Measurements from ENCODE around the gene CNGA2.

The CNGA2 gene

GRCh38 chrX:151734446-151734845 is at the start of gene CNGA2:
Gene CNGA2, plus strand, starts transcription at chrX:151734746. Its CDS starts 3,738 bp downstream, at chrX:151738484.
- H3K27ac ChIP-seq (ENCODE audit: low read length), result no peak within 1 kb of the TSS
- no peaks in the 10 kb centered on the region for H3K9me2 ChIP-seq (replicated peaks; ENCODE audit: insufficient read depth, low read length)
- H3K4me3 ChIP-seq (ENCODE audit: low read length), result no peak within 1 kb of the TSS
- no peaks in the 10 kb centered on the region for H3K27me3 ChIP-seq (replicated peaks; ENCODE audit: insufficient read depth, low read length)
- H3F3A ChIP-seq (ENCODE audit: insufficient read depth, low read length), result no peaks in the 10 kb centered on the region
- no peaks in the 10 kb centered on the region for H3K79me2 ChIP-seq (ENCODE audit: low read length)
- H3K4me1 ChIP-seq (ENCODE audit: low read length), result no peaks in the 10 kb centered on the region
- H3K9me3 ChIP-seq (replicated peaks; ENCODE audit: insufficient read depth, low read length), result no peaks in the 10 kb centered on the region
- H3K36me3 ChIP-seq (replicated peaks; ENCODE audit: insufficient read depth, low read length), result no peaks in the 10 kb centered on the region
- DNase-seq, result no peak
- H4K20me1 ChIP-seq (ENCODE audit: insufficient read depth, low read length), result no peaks in the 10 kb centered on the region
- no peak within 1 kb of the TSS for H3K9ac ChIP-seq (ENCODE audit: low read length)
- no peak within 1 kb of the TSS for H2AFZ ChIP-seq (ENCODE audit: low read length)
- TF ChIP-seq EZH2phosphoT487 (IDR thresholded peaks at IDR 0.05; ENCODE audit: low read length) (no peak), CTCF (IDR thresholded peaks at IDR 0.05; ENCODE audit: low read length) (no peak), EZH2 (optimal IDR thresholded peaks at IDR 0.05; ENCODE audit: low read depth, low read length) (no peak)
- no peak within 1 kb of the TSS for H3K4me2 ChIP-seq (ENCODE audit: low read depth, low read length)

- Histone ChIP-seq H3K9ac (ENCODE audit: low read length) (no peak overlapping the region), H3K4me1 (ENCODE audit: low read length) (no peaks in the 10 kb centered on the region), H3F3A (ENCODE audit: insufficient read depth, low read length) (no peaks in the 10 kb centered on the region), H3K27me3 (replicated peaks; ENCODE audit: insufficient read depth, low read length) (no peaks in the 10 kb centered on the region), H3K4me2 (ENCODE audit: low read depth, low read length) (no peak overlapping the region), H3K79me2 (ENCODE audit: low read length) (no peaks in the 10 kb centered on the region), H3K9me2 (replicated peaks; ENCODE audit: insufficient read depth, low read length) (no peaks in the 10 kb centered on the region), H3K36me3 (replicated peaks; ENCODE audit: insufficient read depth, low read length) (no peaks in the 10 kb centered on the region), H3K27ac (ENCODE audit: low read length) (no peak overlapping the region), H4K20me1 (ENCODE audit: insufficient read depth, low read length) (no peaks in the 10 kb centered on the region), H3K4me3 (ENCODE audit: low read length) (no peak overlapping the region), H3K9me3 (replicated peaks; ENCODE audit: insufficient read depth, low read length) (no peaks in the 10 kb centered on the region), H2AFZ (ENCODE audit: low read length) (no peak overlapping the region)
- no peak for DNase-seq
- TF ChIP-seq EZH2phosphoT487 (IDR thresholded peaks at IDR 0.05; ENCODE audit: low read length), result no peak
Measured at GRCh38 chrX:151687635-151688034, 46.9 kb upstream of the CNGA2 start.

GRCh38 chrX:151688695-151689094 is 45.9 kb upstream of the CNGA2 start:
- Histone ChIP-seq H2AFZ (ENCODE audit: low read length) (no peak overlapping the region), H3K4me2 (ENCODE audit: low read depth, low read length) (no peak overlapping the region), H3K27ac (ENCODE audit: low read length) (no peak overlapping the region), H3K9me2 (replicated peaks; ENCODE audit: insufficient read depth, low read length) (no peaks in the 10 kb centered on the region), H3K36me3 (replicated peaks; ENCODE audit: insufficient read depth, low read length) (no peaks in the 10 kb centered on the region), H3K79me2 (ENCODE audit: low read length) (no peaks in the 10 kb centered on the region), H3K4me3 (ENCODE audit: low read length) (no peak overlapping the region), H3K4me1 (ENCODE audit: low read length) (no peaks in the 10 kb centered on the region), H3K9me3 (replicated peaks; ENCODE audit: insufficient read depth, low read length) (no peaks in the 10 kb centered on the region), H3K9ac (ENCODE audit: low read length) (no peak overlapping the region), H3F3A (ENCODE audit: insufficient read depth, low read length) (no peaks in the 10 kb centered on the region), H4K20me1 (ENCODE audit: insufficient read depth, low read length) (no peaks in the 10 kb centered on the region), H3K27me3 (replicated peaks; ENCODE audit: insufficient read depth, low read length) (no peaks in the 10 kb centered on the region)
- TF ChIP-seq EZH2phosphoT487 (IDR thresholded peaks at IDR 0.05; ENCODE audit: low read length), result no peak
- no peak for TF ChIP-seq EZH2 (optimal IDR thresholded peaks at IDR 0.05; ENCODE audit: low read depth, low read length)
- no peak for TF ChIP-seq CTCF (IDR thresholded peaks at IDR 0.05; ENCODE audit: low read length)
- DNase-seq, result no peak

- Histone ChIP-seq H3K79me2 (ENCODE audit: low read length) (no peaks in the 10 kb centered on the region), H3K27me3 (replicated peaks; ENCODE audit: insufficient read depth, low read length) (no peaks in the 10 kb centered on the region)
Measured at GRCh38 chrX:151692825-151693224, 41.7 kb upstream of the CNGA2 start.

More at GRCh38 chrX:151692825-151693224, 41.7 kb upstream of the CNGA2 start:
- H3K9me3 ChIP-seq (replicated peaks; ENCODE audit: insufficient read depth, low read length), result no peaks in the 10 kb centered on the region
- no peak overlapping the region for H3K9ac ChIP-seq (ENCODE audit: low read length)
- no peak for DNase-seq
- H3K9me2 ChIP-seq (replicated peaks; ENCODE audit: insufficient read depth, low read length), result no peaks in the 10 kb centered on the region
- TF ChIP-seq EZH2 (optimal IDR thresholded peaks at IDR 0.05; ENCODE audit: low read depth, low read length) (no peak), EZH2phosphoT487 (IDR thresholded peaks at IDR 0.05; ENCODE audit: low read length) (no peak), CTCF (IDR thresholded peaks at IDR 0.05; ENCODE audit: low read length) (no peak)
- H3K27ac ChIP-seq (ENCODE audit: low read length), result no peak overlapping the region
- no peaks in the 10 kb centered on the region for H3K4me1 ChIP-seq (ENCODE audit: low read length)
- no peak overlapping the region for H3K4me3 ChIP-seq (ENCODE audit: low read length)
- no peak overlapping the region for H3K4me2 ChIP-seq (ENCODE audit: low read depth, low read length)
- no peaks in the 10 kb centered on the region for H4K20me1 ChIP-seq (ENCODE audit: insufficient read depth, low read length)
- no peaks in the 10 kb centered on the region for H3K36me3 ChIP-seq (replicated peaks; ENCODE audit: insufficient read depth, low read length)
- H2AFZ ChIP-seq (ENCODE audit: low read length), result no peak overlapping the region
- H3F3A ChIP-seq (ENCODE audit: insufficient read depth, low read length), result no peaks in the 10 kb centered on the region

All from MM.1S (cell line).